Coronary artery (tissue), 2 donors: ENCODE measurements around the gene IRAK1.
"Not testable (repeated sequence)": the region's sequence is repeated elsewhere in the genome, so short reads cannot be mapped to it uniquely, and the experiment has no call there.

Experiments
- DNase-seq: peaks from one replicate; pipeline ENCODE4 v3.0.0-alpha.2; 2017; ENCODE audit warnings: low spot score
- H3K27ac ChIP-seq, 2 donors: fragments of 200-600 bp; sonication (generic); one replicate each; pipeline ENCODE4 v1.5.1; 2016 to 2019
- H3K4me3 ChIP-seq: fragments of 200-600 bp; sonication (generic); 2 replicates; pipeline ENCODE4 v1.5.1; 2016; ENCODE audit warnings: mild to moderate bottlenecking, moderate library complexity
- TF ChIP-seq, protein P1 (sequence below): fragments of 200-600 bp; sonication (generic); IDR thresholded peaks from one replicate; pipeline ENCODE4 v1.5.1; 2019; ENCODE audit warnings: antibody characterized with exemption

IRAK1 gene

DNA sequence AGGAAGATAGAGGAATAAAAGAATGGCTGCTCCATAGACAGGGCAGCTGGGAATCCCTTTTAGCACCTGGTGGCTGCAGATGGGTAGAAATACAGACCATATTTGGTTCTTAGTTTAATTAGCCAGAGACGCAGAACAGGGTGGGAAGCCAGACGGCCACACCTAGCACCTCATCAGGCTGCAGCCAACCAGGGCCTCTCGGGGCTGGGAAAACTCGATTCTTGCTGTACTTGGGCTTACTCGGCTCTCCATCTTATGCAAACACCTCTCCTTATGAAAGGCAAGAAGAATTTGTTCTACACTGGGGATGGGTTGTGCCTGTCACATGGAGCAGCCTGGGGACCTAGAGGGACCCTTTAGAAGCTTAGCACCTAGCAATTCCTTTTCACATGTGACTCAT lies 19.7 kb downstream of the IRAK1 start:
- Histone ChIP-seq H3K27ac (no peak overlapping the region), H3K4me3 (no peak overlapping the region)
- no peak for DNase-seq
- TF ChIP-seq, protein P1, sequence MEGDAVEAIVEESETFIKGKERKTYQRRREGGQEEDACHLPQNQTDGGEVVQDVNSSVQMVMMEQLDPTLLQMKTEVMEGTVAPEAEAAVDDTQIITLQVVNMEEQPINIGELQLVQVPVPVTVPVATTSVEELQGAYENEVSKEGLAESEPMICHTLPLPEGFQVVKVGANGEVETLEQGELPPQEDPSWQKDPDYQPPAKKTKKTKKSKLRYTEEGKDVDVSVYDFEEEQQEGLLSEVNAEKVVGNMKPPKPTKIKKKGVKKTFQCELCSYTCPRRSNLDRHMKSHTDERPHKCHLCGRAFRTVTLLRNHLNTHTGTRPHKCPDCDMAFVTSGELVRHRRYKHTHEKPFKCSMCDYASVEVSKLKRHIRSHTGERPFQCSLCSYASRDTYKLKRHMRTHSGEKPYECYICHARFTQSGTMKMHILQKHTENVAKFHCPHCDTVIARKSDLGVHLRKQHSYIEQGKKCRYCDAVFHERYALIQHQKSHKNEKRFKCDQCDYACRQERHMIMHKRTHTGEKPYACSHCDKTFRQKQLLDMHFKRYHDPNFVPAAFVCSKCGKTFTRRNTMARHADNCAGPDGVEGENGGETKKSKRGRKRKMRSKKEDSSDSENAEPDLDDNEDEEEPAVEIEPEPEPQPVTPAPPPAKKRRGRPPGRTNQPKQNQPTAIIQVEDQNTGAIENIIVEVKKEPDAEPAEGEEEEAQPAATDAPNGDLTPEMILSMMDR = no peak

DNA sequence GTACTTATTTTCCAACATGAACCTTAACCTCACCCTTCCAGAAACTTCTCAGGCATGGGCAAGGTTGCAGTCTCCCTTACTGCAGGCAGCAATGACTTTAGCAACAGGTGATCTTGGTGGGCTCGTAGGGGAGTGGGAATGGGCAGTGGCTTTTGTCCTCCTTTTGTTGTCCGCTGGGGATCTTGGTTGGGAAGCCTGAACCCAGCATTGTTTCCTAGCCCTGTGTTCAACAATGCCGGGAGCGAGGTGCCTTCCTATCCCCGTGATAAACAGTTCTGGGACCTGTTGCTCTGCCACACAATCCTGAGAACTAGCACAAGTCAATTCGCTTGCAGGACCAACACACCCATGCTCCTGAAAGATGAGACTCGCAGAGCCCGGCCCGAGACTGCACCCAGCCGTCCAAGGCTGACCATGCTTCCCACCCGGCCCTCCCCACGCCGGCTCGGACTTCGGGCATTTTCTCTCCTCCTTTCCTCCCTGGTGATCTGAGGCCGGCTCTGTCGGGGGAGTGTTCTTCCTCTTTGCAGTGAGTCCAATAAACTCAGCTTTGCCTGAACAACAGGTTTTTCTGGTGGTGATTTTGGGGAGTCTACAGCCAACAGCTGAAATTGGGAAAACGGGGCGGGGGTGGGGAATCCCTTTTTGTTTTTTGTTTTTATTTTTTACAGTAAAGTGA lies 20.2 kb downstream of the IRAK1 start:
- H3K27ac ChIP-seq = no peak overlapping the region
- DNase-seq = no peak
- TF ChIP-seq, protein P1 = no peak
- H3K4me3 ChIP-seq = no peak overlapping the region

DNA sequence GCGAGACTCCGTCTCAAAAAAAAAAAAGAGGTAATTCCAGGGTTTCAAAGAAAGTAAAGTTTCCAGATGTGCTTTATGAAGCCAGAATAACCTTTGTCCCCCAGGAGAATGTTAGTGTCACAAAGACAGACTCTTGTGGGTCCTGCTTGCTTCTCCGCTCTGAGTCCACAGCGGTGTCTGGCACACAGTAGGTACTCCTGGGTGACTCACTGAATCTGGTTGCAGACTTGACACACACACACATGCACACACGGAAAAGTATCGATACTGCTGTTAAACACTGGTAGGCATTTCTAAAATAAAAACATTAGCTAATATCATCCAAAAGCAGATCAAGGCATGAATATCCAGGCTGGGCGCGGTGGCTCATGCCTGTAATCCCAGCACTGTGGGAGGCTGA lies 24.2 kb downstream of the IRAK1 start:
- TF ChIP-seq, protein P1 = no peak
- Histone ChIP-seq H3K27ac (no peak overlapping the region), H3K4me3 (no peak overlapping the region)
- no peak for DNase-seq

DNA sequence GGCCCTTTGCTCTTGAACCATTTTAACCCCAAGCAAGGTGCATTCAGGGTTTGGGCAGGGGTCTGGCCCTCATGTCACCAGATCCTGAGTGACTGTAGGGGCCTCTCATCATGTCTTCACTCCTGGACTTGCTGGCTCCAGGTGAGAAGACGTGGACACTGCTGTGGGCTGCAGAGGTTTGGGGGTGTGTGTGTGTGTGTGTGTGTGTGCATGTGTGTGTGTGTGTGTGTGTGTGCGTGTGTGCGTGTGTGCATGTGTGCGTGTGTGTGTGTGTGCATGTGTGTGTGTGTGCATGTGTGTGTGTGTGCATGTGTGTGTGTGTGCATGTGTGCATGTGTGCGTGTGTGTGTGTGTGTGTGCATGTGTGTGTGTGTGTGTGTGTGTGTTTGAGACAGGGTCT lies 25.3 kb downstream of the IRAK1 start:
- not testable (repeated sequence) for H3K27ac ChIP-seq, H3K4me3 ChIP-seq, DNase-seq

DNA sequence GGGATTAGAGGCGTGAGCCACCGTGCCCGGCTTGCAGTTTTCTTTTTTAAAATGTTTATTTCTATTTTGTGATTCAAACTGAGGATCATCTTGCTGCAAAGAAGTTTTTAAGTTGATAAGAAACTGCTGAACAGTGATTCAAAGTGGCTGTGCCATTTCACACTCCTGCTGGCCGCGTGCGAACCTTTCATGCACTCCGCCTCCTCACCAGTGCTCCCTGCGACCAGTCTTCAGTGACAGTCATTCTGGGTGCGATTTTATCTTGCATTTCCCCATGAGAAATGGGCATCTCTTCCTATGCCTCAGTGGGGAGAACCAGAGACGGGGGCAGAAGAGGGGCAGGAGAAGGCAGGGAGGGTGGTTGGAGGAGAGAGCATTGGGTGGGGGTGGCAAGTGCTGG lies 25.7 kb downstream of the IRAK1 start:
- no peak for DNase-seq
- no peak overlapping the region for H3K27ac ChIP-seq
- TF ChIP-seq, protein P1 = no peak
- no peak overlapping the region for H3K4me3 ChIP-seq

DNA sequence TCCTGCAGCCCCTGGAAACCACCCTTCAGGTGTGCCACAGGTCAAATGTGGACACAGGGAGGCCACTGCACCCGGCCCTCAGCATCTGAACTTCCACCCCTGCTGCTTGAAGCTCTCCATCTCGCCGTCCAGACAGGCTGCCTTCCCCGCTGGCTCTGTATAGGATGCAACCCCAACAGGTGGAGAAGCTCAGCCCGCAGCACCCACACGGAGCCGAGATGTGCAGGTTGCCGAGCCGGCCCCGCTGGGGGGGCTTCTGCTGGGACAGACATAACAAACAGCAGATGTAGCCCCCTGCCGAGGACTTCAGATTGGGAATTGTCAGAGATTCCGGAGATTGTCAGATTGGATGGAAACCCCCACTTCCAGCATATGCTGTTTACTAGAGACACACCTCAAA lies 26.6 kb downstream of the IRAK1 start:
- H3K4me3 ChIP-seq = no peak overlapping the region
- no peak overlapping the region for H3K27ac ChIP-seq
- DNase-seq = no peak
- TF ChIP-seq, protein P1 = no peak

DNA sequence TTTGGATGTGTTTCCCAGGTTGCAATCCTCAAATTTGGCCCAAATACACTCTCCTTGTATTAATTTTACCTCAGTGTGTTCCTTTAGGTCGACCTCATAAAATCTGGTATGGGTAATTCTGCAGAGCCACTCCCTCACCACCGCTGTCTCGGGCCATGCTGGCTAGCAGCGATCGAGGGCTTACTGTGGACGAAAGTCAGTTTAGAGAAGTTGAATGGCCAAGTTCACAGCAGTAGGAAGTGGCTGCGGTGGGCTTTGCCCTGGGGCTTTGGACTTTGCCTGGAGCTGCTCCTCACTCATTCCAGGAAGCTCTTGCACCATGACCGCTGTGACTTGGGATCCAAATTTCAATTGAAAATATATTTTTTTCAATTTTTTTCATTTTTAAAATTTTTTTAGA lies 27.5 kb downstream of the IRAK1 start:
- no peak for DNase-seq
- Histone ChIP-seq H3K4me3 (no peak overlapping the region), H3K27ac (no peak overlapping the region)
- TF ChIP-seq, protein P1 = no peak
